Stimulated activated naive CD8-positive, alpha-beta T cell treated with anti-CD3 and anti-CD28 coated beads, Interleukin-15, Interleukin-2, amounts not matched to agents 100 ng/mL and 50 ng/mL, for 24 hours (primary cell): ENCODE measurements around the gene SLC4A1.
A peak's percentile ranks its signal among the peaks of the same experiment; 100 is the strongest.
"Not testable (repeated sequence)": the region's sequence is repeated elsewhere in the genome, so short reads cannot be mapped to it uniquely, and the experiment has no call there.

ENCODE experiments used
- H3K27ac Mint-ChIP-seq: one replicate; pipeline ENCODE4 v1.8.0; 2021; ENCODE audit warnings: mild to moderate bottlenecking, mixed read lengths
- H3K27me3 Mint-ChIP-seq: one replicate; pipeline ENCODE4 v1.8.0; 2021; ENCODE audit warnings: mixed read lengths
- H3K36me3 Mint-ChIP-seq: one replicate; pipeline ENCODE4 v1.8.0; 2021; ENCODE audit warnings: low read depth, mixed read lengths
- H3K4me1 Mint-ChIP-seq: one replicate; pipeline ENCODE4 v1.8.0; 2021; ENCODE audit warnings: low read depth, mixed read lengths
- H3K4me3 Mint-ChIP-seq: one replicate; pipeline ENCODE4 v1.8.0; 2021; ENCODE audit warnings: mild to moderate bottlenecking, mixed read lengths
- H3K9me3 Mint-ChIP-seq: one replicate; pipeline ENCODE4 v1.8.0; 2021; ENCODE audit warnings: mixed read lengths

The SLC4A1 gene

GRCh38 chr17:44253006-44253405, 14.9 kb downstream of the SLC4A1 start:
- H3K9me3 Mint-ChIP-seq: no peaks in the 10 kb centered on the region
- no peaks in the 10 kb centered on the region for H3K36me3 Mint-ChIP-seq
- no peak overlapping the region for H3K4me3 Mint-ChIP-seq
- H3K4me1 Mint-ChIP-seq: peaks cover 14% of the 10 kb centered on the region
- H3K27me3 Mint-ChIP-seq: no peaks in the 10 kb centered on the region
- no peak overlapping the region for H3K27ac Mint-ChIP-seq

- no peak overlapping the region for H3K4me3 Mint-ChIP-seq
- no peak overlapping the region for H3K27ac Mint-ChIP-seq
- H3K9me3 Mint-ChIP-seq: no peaks in the 10 kb centered on the region
- H3K36me3 Mint-ChIP-seq: no peaks in the 10 kb centered on the region
- peaks cover 32% of the 10 kb centered on the region for H3K4me1 Mint-ChIP-seq
- H3K27me3 Mint-ChIP-seq: no peaks in the 10 kb centered on the region
Measured at GRCh38 chr17:44251062-44251461, 16.9 kb downstream of the SLC4A1 start.

- no peaks in the 10 kb centered on the region for H3K36me3 Mint-ChIP-seq
- H3K27ac Mint-ChIP-seq: no peak overlapping the region
- no peaks in the 10 kb centered on the region for H3K9me3 Mint-ChIP-seq
- H3K4me1 Mint-ChIP-seq: peaks cover 44% of the 10 kb centered on the region
- no peak overlapping the region for H3K4me3 Mint-ChIP-seq
- H3K27me3 Mint-ChIP-seq: no peaks in the 10 kb centered on the region
Measured at GRCh38 chr17:44249501-44250246, 18.3 kb downstream of the SLC4A1 start.

- H3K4me1 Mint-ChIP-seq: peaks cover 44% of the 10 kb centered on the region
- H3K4me3 Mint-ChIP-seq: no peak overlapping the region
- H3K36me3 Mint-ChIP-seq: no peaks in the 10 kb centered on the region
- H3K27ac Mint-ChIP-seq: peak overlapping the region; percentile 52
- no peaks in the 10 kb centered on the region for H3K27me3 Mint-ChIP-seq
- H3K9me3 Mint-ChIP-seq: no peaks in the 10 kb centered on the region
Measured at GRCh38 chr17:44247876-44248736, 19.8 kb downstream of the SLC4A1 start.

GRCh38 chr17:44247440-44247841, 20.5 kb downstream of the SLC4A1 start:
- peaks cover 44% of the 10 kb centered on the region for H3K4me1 Mint-ChIP-seq

GRCh38 chr17:44241106-44241624, 26.8 kb downstream of the SLC4A1 start:
- H3K27me3 Mint-ChIP-seq: no peaks in the 10 kb centered on the region

More at GRCh38 chr17:44247440-44247841, 20.5 kb downstream of the SLC4A1 start:
- Mint-ChIP-seq H3K9me3 (no peaks in the 10 kb centered on the region), H3K36me3 (no peaks in the 10 kb centered on the region), H3K4me3 (no peak overlapping the region), H3K27me3 (no peaks in the 10 kb centered on the region), H3K27ac (peak overlapping the region; percentile 91)

GRCh38 chr17:44237886-44238285, 30.0 kb downstream of the SLC4A1 start:
- not testable (repeated sequence) for H3K4me3 Mint-ChIP-seq, H3K9me3 Mint-ChIP-seq, H3K27me3 Mint-ChIP-seq

More at GRCh38 chr17:44241106-44241624, 26.8 kb downstream of the SLC4A1 start:
- Mint-ChIP-seq H3K36me3 (no peaks in the 10 kb centered on the region), H3K27ac (no peak overlapping the region), H3K9me3 (no peaks in the 10 kb centered on the region), H3K4me1 (peaks cover 12% of the 10 kb centered on the region), H3K4me3 (no peak overlapping the region)

GRCh38 chr17:44236444-44236991, 31.4 kb downstream of the SLC4A1 start:
- H3K4me3 Mint-ChIP-seq: no peak overlapping the region
- H3K4me1 Mint-ChIP-seq: peaks cover 9% of the 10 kb centered on the region
- no peaks in the 10 kb centered on the region for H3K9me3 Mint-ChIP-seq
- H3K27me3 Mint-ChIP-seq: peaks cover 3% of the 10 kb centered on the region
- H3K27ac Mint-ChIP-seq: no peak overlapping the region
- H3K36me3 Mint-ChIP-seq: no peaks in the 10 kb centered on the region

More at GRCh38 chr17:44237886-44238285, 30.0 kb downstream of the SLC4A1 start:
- not testable (repeated sequence) for H3K4me1 Mint-ChIP-seq, H3K27ac Mint-ChIP-seq, H3K36me3 Mint-ChIP-seq

- H3K4me3 Mint-ChIP-seq: no peak overlapping the region
- peaks cover 9% of the 10 kb centered on the region for H3K4me1 Mint-ChIP-seq
- peaks cover 3% of the 10 kb centered on the region for H3K27me3 Mint-ChIP-seq
- no peaks in the 10 kb centered on the region for H3K36me3 Mint-ChIP-seq
- peak overlapping the region; percentile 1 for H3K27ac Mint-ChIP-seq
- no peaks in the 10 kb centered on the region for H3K9me3 Mint-ChIP-seq
Measured at GRCh38 chr17:44235583-44235936, 32.4 kb downstream of the SLC4A1 start.

- Mint-ChIP-seq H3K36me3 (no peaks in the 10 kb centered on the region), H3K4me3 (no peak overlapping the region)
Measured at GRCh38 chr17:44233582-44233981, 34.4 kb downstream of the SLC4A1 start.

GRCh38 chr17:44232061-44232460, 35.9 kb downstream of the SLC4A1 start:
- peaks cover 9% of the 10 kb centered on the region for H3K4me1 Mint-ChIP-seq
- no peak overlapping the region for H3K4me3 Mint-ChIP-seq
- peaks cover 3% of the 10 kb centered on the region for H3K27me3 Mint-ChIP-seq
- H3K27ac Mint-ChIP-seq: no peak overlapping the region
- no peaks in the 10 kb centered on the region for H3K36me3 Mint-ChIP-seq
- no peaks in the 10 kb centered on the region for H3K9me3 Mint-ChIP-seq

More at GRCh38 chr17:44233582-44233981, 34.4 kb downstream of the SLC4A1 start:
- no peaks in the 10 kb centered on the region for H3K9me3 Mint-ChIP-seq
- H3K4me1 Mint-ChIP-seq: peaks cover 9% of the 10 kb centered on the region
- H3K27me3 Mint-ChIP-seq: peaks cover 3% of the 10 kb centered on the region
- no peak overlapping the region for H3K27ac Mint-ChIP-seq

- H3K27ac Mint-ChIP-seq: no peak overlapping the region
- H3K9me3 Mint-ChIP-seq: no peaks in the 10 kb centered on the region
- no peak overlapping the region for H3K4me3 Mint-ChIP-seq
- H3K27me3 Mint-ChIP-seq: no peaks in the 10 kb centered on the region
- no peaks in the 10 kb centered on the region for H3K36me3 Mint-ChIP-seq
- peaks cover 5% of the 10 kb centered on the region for H3K4me1 Mint-ChIP-seq
Measured at GRCh38 chr17:44230140-44230539, 37.8 kb downstream of the SLC4A1 start.

GRCh38 chr17:44229090-44229489, 38.8 kb downstream of the SLC4A1 start:
- H3K27ac Mint-ChIP-seq: no peak overlapping the region
- H3K9me3 Mint-ChIP-seq: no peaks in the 10 kb centered on the region
- no peak overlapping the region for H3K4me3 Mint-ChIP-seq
- H3K36me3 Mint-ChIP-seq: no peaks in the 10 kb centered on the region
- no peaks in the 10 kb centered on the region for H3K4me1 Mint-ChIP-seq
- no peaks in the 10 kb centered on the region for H3K27me3 Mint-ChIP-seq

- H3K4me1 Mint-ChIP-seq: peaks cover 15% of the 10 kb centered on the region
- no peaks in the 10 kb centered on the region for H3K27me3 Mint-ChIP-seq
- H3K27ac Mint-ChIP-seq: no peak overlapping the region
- no peaks in the 10 kb centered on the region for H3K9me3 Mint-ChIP-seq
- no peaks in the 10 kb centered on the region for H3K36me3 Mint-ChIP-seq
- H3K4me3 Mint-ChIP-seq: no peak overlapping the region
Measured at GRCh38 chr17:44223541-44224071, 44.3 kb downstream of the SLC4A1 start.
